ENCODE measurements around the gene CIBAR2.

- peak; percentile 85 to 99 (median 96) for TF ChIP-seq CTCF (IDR thresholded peaks at IDR 0.05)
- TF ChIP-seq POLR2A (IDR thresholded peaks at IDR 0.05) = no peak
These were observed 2.8 kb upstream of the CIBAR2 start for GRCh38 chr16:85114909-85115567.
